Measurements from ENCODE around the gene ARL15.

DNA sequence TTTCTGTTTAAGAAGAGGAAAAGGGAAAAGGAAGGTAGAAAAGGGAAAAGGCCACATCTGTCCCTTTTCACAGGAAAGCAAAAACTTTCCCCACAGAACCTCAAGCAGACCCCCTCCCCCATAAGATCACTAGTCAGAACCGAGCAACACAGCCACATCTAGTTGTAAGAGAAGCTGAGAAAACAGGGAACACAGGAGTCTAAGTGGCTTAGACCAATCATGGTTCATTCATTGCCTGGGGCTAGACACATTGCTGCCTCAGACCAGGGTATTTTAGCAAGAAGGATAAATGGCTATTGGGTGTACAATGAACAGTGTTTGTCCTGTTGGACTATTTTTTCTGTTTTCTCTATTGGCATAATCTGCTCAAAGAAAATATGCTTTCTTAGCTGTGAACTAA, 98.0 kb downstream of the ARL15 start:
- TF ChIP-seq, protein P1, sequence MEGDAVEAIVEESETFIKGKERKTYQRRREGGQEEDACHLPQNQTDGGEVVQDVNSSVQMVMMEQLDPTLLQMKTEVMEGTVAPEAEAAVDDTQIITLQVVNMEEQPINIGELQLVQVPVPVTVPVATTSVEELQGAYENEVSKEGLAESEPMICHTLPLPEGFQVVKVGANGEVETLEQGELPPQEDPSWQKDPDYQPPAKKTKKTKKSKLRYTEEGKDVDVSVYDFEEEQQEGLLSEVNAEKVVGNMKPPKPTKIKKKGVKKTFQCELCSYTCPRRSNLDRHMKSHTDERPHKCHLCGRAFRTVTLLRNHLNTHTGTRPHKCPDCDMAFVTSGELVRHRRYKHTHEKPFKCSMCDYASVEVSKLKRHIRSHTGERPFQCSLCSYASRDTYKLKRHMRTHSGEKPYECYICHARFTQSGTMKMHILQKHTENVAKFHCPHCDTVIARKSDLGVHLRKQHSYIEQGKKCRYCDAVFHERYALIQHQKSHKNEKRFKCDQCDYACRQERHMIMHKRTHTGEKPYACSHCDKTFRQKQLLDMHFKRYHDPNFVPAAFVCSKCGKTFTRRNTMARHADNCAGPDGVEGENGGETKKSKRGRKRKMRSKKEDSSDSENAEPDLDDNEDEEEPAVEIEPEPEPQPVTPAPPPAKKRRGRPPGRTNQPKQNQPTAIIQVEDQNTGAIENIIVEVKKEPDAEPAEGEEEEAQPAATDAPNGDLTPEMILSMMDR (IDR thresholded peaks at IDR 0.05; ENCODE audit: low read depth, low read length): no peak
- TF ChIP-seq POLR2A (IDR thresholded peaks at IDR 0.05; ENCODE audit: extremely low read depth, insufficient read length): no peak
- TF ChIP-seq, protein P2, sequence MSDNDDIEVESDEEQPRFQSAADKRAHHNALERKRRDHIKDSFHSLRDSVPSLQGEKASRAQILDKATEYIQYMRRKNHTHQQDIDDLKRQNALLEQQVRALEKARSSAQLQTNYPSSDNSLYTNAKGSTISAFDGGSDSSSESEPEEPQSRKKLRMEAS (IDR thresholded peaks at IDR 0.05; ENCODE audit: low read depth, low read length): no peak
